Fibroblast of skin of right quadriceps (primary cell): ENCODE data around the gene ZNF106.

ENCODE experiments used
- DNase-seq: peaks from one replicate; pipeline ENCODE4 v3.0.0-alpha.2; 2013

The ZNF106 gene

DNA sequence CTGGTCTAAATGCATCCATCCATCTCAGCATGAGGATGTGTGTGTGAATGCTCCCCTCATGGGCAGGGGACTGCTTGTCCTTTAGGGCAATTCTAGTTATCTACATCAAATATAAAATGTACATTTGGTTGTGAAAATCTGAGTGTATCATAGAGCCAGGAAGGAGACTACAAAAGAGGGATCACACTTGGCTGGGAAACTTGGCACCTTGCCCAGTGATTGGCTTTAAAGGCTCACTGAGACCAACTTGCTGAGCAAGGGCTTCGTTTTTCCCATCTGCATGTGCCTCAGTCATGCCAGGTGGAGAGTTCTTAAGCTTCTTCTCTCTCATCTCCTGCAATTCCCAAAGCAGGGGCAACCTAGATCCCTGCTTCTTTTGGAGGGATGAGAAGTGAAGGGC lies 126.4 kb downstream of the ZNF106 start:
- DNase-seq: no peak

DNA sequence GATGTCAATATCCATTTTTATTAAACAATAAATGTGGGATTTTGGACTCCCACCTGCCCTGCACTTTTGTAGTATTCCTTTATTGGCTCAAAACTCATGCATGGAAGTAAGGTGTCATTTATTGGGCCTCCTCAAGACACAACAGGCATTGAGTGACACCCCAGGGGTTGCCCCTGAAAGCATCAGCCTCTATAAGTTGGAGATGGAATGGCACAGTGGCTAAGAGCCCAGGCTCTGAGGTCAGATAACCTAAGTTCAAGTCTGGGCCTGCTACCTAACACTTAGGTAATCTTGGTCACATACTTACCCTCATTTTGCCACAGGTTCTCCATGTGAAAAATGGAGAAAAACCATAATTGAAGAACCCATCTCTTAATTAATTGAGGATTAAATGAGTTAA lies 127.0 kb downstream of the ZNF106 start:
- no peak for DNase-seq

DNA sequence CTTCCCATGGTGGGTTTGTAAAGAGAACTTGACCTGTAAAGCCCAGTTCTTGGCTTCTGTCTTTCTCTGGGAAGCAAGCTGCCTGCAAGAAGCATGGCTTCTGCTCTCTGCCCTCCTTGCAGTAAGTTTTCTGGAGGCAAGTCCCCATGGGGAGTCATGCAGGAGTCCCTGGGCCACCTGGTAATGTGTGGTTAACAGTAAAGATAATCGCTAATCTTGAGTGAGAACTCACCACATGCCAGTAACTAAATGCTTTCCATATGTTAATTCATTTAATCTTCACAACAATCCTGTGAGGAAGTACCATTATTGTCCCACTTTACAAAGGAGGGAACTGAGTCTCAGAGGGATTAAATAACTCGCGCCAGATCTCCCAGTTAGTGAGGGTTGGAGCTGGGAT lies 127.5 kb downstream of the ZNF106 start:
- DNase-seq: no peak
